NCI-H2196 treated with DMSO at 0.1 percent for 48 hours (cell line): ENCODE results near the gene SRSF12.
"Not testable (repeated sequence)": the region's sequence is repeated elsewhere in the genome, so short reads cannot be mapped to it uniquely, and the experiment has no call there.

ENCODE experiments used
- DNase-seq: peaks from one replicate; lab custom pipeline; 2025; ENCODE audit not compliant: unreplicated experiment; lab: John Stamatoyannopoulos, UW

The SRSF12 gene

DNA sequence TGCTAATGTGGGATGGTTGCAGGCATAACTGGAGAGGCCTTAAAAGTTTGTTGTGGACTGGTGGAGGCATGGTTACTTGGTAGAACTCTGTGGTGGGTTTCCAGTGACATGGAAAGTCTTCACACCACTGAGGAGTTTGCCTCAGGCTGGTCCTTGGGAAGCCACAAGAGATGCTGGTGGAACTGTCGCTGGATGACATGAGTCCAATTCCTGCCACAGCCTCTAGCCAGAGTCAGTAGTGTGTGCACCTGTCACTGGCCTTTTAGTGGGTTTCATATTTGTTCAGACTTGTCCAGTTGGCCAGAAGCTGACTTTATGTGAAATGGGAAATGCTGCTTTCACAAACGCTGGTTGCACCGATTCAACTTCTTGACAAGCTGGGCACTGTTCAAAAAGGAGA lies 13.7 kb upstream of the SRSF12 start:
- no peak for DNase-seq

DNA sequence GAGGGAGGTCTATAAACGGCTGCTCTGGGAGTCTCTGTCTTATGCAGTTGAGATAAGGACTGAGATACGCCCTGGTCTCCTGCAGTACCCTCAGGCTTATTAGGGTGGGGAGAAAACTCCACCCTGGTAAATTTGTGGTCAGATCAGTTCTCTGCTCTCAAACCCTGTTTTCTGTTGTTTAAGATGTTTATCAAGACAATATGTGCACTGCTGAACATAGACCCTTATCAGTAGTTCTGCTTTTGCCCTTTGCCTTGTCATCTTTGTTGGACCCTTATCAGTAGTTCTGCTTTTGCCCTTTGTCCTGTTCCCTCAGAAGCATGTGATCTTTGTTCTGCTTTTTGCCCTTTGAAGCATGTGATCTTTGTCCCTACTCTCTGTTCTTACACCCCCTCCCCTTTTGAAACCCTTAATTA lies 10.4 kb upstream of the SRSF12 start:
- not testable (repeated sequence) for DNase-seq

DNA sequence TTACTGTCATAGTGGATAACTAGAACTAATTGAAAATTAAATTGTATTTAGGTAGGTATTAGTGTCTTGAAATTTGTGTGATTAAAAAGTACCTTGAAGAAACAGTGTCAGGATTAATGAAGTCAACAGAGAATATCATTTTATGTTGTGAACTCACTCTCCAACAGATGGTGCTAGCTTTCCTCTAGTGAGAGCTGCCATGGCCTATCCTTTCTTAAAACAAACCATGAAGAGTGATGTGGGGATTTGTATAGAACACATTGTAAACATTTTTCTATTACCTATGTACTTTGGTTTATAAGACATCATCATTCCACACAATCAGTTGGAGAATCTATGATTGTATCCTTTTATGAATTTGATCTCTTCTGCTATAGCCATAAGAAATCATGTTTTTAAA lies 4.8 kb upstream of the SRSF12 start:
- DNase-seq, result peak; percentile 36

DNA sequence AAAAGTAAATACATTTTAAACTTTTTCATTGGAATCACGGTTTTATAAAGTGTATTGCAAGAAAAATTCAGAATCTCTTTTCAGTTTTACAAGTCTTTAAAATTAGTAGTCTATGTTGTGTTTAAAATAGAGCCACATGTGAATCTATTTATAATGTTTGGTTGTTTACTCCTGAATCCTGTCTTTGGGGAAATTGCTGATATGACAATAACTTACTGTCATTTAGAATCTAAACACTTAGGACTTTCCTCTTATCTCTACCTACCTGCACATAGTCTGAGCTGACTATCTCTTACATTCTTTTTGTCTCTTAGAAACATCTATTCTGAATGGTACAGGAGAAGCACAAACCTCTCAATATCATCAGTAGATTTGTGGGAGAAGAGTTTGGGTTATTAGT lies 4.1 kb upstream of the SRSF12 start:
- DNase-seq, result no peak

DNA sequence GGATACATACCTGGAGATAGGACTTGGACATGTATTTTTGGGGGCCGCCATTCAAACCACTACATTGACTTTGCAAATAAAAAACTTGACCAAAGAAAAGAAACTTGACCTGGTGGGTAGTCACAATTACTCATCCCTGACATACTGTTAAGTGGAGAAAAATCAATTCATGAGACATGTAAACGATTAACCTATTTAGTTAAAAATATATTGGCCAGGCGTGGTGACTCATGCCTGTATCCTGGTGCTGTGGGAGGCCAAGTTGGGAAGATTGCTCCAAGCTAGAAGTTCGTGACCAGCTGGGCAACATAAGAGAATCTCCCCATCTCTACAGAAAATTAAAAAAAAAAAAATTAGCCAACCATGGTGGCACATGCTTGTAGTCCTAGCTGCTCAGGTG lies 2.5 kb upstream of the SRSF12 start:
- no peak for DNase-seq

DNA sequence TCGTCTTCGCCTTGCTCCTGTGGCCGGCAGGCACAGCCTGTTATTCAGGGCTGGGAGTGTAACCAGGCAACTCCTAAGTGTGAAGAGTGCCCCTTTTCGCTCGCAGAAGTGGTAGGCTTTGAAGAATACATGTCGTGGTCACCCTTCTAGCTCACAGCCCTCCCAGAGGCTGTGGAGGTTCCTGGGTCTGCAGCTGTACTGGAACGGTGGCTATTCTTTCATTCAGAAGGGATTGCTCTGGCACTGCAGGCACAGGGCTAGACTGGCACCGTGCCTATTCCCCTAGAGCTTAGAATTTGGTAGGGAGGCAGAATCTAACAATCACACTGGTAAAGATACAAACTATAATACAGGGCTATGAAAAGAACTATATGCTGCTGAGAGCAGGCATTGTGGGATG lies 1.1 kb upstream of the SRSF12 start:
- no peak for DNase-seq

DNA sequence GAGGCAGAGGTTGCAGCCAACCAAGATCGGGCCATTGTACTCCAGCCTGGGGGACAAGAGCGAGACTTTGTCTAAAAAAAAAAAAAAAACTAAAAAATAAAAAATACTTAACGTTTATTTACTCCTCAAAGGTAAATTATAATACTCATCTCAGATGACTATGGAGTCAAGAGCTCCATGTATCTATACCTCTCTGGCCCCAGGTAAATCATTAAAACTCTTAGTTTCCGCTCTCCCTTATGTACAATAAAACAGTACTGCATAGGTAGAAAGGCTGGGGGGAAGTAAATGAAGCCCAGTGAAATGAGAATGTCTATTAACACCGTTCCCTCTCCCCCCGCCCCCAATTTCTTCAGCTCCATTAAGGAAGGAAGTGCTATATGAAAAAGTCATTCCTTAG lies 1.2 kb downstream of the SRSF12 start:
- no peak for DNase-seq

DNA sequence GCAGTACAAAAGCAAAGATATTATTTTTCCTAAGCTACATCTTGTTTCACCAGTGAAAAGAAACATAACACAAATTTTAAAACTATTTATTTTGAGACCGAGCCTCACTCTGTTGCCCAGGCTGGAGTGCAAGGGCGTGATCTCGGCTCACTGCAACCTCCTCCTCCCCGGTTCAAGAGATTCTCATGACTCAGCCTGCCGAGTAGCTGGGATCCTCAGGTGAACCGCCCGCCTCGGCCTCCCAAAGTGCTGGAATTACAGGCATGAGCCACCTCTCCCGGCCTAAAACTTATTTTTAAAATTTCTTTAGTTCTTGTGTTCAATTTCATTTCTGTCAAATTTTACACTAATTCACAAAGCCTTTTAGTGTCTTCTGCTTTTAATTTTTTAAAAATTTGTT lies 5.9 kb downstream of the SRSF12 start:
- no peak for DNase-seq

DNA sequence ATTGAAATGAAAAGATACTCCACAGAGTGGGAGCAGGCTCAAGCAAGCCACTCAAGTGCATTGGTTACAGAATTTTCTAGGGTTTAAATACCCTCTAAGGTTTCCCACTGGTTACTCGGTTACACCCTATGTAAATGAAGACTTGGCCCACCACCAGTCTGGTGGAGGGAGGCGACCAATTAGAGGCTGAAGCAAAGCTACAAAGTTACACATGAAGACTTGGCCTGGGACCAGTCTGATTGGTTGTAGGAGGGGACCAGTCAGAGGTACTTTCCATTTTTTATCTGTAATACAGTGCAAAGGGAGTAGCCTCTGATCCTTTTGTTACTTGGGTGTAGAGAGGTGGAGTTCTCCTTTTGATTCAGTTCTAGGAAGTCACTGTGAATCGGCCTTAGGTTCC lies 7.6 kb downstream of the SRSF12 start:
- DNase-seq, result no peak

DNA sequence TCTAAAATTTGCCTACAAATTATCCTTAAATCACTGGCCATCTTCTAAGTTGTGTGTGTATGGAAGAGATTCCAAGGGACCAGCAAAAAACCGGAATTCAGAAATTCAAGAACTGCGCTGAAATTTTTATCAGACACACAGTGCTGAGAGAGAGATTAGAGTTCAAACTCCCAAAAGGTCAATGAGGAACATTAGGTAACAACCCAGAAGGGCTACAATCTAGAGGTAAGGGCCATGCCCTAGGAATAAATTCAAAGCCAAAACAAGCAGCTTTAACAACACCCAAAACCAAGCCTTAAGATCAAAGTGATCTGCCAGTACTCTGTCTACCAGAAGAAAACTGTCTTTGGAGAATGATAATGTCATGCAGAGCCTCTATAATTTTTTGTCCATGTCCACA lies 17.8 kb downstream of the SRSF12 start:
- DNase-seq, result no peak

DNA sequence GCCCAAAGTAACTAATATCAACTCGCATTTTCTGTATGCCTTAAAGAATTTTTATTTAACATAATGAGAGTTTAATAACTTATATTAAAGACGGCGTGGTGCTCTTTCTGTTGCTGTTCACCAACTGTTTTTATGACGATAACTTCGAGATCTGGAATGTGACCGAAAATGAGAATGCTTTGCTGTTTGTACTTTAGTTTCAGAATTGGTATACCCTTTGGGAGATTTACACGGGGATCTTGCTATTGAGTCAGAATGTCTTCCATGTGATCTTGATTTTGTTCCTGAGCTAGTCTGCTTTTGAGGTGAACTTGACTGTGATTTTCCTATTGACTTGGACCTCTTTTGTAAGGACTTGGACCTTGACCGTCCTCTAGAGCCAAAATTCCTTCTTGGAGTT lies 19.4 kb downstream of the SRSF12 start:
- no peak for DNase-seq

DNA sequence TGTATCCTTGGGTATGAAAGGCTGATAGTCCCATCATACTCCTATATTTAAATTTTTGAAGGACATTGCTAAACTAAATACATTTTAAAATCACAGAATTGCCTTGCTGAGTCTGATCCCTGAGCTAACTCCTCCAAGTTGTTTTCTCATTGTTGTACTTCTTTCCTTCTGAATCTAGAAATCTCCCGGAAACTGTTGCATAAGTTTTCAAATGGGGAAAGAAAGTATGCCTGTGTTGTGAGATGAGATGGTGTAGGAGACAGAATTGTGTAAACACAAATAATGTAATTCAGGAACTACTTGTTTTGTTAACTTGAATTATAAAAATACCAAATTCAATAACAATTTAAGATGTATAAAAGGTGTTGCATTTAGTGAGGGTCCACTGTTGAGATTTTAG lies 30.0 kb downstream of the SRSF12 start:
- no peak for DNase-seq

DNA sequence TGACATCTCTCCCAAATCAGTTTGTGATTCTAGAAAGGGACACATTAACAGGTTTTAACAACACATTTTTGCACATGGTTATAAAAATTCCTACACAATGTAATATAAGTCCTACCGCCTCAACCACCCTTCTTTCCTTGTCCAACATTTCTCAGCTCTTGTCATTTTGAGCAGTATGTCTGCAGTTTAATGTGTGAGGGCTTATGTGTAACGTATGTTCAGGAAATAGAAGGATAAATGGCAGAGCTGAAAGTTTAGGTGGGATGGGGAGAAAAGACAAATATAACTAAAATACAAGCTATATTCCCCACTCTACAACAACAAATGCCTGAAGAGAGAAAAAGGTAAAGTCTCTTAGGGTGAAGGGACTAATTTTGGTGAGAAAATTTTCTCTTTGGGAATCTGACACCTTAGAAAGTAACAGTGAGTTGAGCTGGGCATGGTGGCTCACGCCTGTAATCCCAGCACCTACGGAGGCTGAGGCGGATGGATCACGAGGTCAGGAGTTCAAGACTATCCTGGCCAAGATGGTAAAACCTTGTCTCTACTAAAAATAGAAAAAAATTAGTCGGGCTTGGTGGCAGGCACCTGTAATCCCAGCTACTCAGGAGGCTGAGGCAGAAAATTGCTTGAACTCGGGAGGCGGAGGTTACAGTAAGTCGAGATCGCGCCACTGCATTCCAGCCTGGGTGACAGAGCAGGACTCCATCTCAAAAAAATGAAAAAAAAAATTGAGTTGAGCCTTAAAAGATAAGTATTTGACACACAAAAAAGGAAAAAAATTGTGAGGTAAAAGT lies 32.3 kb downstream of the SRSF12 start:
- DNase-seq, result no peak

DNA sequence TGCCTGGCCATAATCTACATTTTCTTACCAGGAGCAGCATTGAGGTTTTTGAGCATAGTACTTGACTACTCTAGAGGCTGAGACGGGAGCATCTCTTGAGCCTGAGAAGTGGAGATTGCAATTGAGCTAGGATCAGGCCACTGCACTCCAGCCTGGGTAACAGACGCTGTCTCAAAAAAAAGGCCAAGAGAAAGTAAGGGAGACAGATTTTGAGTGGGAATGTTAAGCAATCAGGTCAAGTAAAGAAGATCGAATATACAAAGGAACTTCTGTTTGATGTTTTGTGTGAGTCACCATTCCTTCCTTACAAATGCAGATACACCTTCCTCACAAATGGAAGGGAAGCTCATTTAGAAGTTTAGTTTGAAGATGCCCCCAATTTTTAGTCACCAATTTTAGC lies 32.9 kb downstream of the SRSF12 start:
- no peak for DNase-seq

DNA sequence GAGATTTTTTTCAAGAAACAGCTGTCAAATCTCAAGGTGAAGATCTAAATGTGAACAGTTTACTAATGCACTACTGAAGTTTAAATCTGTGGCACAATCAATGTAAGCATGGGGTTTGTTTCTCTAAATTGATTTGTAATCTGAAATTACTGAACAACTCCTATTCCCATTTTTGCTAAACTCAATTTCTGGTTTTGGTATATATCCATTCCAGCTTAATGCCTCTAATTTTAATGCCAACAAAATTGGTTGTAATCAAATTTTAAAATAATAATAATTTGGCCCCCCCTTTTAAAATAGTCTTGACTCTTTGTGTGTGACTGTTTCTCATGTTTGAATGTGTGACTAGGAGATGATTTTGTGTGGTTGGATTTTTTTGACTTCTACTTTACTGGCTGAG lies 33.3 kb downstream of the SRSF12 start:
- no peak for DNase-seq

DNA sequence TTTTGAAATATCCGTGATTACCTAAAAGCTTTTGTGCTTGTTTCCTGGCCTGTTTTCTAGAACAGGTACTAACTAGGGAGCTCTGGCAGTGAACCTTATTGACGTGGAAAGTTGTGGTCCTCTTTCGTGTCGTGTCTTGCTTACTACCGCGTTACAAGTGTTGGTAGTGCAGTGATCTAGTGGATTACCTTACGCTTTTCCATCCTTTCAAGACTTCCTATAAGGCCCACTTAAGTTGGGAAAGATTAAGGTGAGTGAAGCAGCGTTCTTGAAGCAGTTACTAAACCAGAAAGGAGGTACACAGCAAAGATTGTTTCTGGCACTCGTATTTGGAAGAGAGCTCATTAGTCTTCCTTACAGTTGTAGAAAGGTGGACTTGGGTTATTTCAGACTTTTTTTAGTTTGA lies 35.4 kb downstream of the SRSF12 start:
- no peak for DNase-seq

DNA sequence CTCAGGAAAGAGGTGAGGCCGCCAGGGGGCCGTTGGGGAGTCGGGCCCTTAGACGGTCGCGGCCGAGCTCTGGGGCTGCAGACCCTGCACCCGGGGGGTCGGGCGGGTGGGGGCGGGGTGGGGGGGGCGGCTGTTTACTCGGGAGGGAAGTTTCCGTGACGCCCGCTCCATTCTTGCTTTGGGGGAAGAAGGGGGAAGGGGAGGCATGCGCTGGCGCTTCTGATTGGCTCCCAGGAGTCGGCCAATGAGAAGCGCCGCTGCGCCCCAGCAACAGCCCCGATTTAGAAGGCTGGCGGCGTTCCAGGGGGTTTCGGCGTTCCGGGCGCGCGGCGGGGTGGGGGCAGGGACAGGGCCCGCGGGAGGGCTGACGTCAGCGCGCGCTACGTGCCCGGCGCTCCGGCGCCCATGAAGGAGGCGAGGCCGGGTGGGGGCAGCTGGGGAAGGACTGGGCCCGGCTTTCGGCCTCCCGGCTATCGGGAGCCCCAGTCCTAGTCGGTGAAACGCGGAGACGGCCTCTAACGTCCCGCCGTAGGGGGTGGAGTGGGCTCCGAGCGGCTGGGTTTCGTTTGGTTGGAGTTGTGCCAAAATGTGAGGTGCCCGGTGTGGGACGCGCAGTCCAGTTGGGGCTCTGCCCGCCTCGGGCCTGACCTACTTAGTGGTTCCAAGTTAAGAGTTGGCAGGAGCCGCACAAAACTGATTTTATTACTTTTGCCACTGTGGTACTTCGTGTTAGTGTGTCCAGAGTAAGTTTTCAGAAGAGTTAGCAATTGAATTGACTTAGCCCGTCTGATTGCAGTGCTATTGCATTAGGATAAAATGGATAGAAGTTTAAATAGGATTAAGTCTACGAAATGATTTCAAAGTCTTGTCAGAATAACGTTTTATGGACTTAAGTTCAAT lies 36.2 kb downstream of the SRSF12 start:
- DNase-seq, result peak; percentile 96

DNA sequence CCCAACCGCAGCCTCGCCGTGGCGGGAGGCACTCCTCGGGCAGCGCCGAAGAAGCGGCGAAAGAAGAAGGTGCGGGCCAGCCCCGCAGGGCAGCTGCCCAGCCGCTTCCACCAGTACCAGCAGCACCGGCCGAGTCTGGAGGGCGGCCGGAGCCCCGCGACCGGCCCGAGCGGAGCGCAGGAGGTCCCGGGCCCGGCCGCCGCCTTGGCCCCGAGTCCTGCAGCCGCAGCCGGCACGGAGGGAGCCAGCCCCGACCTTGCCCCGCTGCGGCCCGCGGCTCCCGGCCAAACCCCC lies 36.8 kb downstream of the SRSF12 start:
- DNase-seq, result no peak

DNA sequence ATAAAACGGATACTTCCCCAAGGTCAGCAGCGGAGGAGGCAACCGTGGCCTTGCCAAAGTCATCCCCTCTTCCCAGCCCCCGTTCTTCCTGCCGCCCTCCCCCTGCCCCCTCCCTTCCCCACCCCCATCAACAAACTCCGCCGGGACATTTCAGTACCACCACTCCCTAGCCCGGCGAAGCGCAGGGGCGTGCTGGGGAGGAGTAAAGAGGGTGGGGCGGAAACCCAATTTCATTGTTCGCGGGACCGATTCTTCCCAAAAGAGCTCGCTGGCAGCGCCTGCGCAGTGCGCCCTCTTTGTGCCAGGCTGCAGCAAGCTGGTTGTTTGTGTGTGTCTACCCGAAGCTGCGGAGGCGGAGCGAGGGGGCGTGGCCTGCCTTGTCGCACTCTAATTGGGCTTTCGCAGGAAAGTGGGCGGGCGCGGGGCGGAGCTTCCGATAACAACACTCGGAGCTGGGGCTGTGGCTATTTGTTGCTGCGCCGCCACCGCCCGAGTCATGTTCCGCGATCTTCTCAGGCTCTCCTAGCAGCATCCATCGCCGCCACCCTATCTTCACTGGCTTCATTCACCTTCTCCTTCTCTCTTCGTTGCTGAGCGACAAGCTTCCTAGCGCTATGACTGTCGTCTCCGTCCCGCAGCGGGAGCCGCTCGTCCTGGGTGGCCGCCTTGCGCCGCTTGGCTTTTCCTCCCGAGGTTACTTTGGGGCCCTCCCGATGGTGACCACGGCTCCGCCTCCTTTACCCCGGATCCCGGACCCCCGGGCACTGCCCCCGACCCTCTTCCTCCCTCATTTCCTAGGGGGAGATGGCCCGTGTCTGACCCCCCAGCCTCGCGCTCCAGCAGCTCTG lies 37.4 kb downstream of the SRSF12 start, which contains the start of gene PNRC1:
TSS of gene PNRC1 (plus strand) at position 471 of the 848 bp plus-strand sequence. CDS start at position 615, 144 bp downstream.
- peak; percentile 94 for DNase-seq

DNA sequence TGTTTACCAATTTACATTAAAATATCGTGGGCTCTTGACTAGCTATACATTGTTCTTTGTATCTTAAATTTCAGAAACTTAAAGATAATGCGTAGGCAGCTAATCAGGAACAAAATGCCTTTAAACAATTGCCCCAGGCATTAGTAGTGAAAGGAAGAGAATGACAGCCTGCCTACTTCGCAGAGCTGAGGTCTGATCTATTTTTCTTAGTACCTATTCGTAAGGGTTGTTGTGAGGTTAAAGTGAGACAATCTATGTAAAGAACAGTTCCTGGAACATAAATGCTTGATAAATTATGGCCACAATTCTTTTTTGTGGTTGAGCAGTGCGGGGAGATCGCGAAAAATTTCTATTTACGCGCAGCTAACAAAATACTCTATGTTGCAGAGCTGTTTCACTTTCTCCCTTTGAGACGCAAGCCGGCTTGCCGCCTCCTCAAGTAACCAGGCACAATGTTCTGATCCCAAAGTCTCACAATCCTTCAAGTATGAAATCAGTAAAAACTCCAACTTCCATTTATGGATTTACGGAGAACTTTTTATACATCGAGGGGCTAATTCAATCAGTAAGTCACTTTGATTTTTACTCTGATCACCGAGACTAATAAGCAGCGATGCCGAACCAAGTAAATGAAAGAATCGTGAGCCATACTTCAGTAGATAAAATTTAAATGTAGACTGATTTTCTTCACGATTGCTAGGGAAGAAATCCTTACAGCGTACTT lies 38.2 kb downstream of the SRSF12 start:
- peak; percentile 33 for DNase-seq

DNA sequence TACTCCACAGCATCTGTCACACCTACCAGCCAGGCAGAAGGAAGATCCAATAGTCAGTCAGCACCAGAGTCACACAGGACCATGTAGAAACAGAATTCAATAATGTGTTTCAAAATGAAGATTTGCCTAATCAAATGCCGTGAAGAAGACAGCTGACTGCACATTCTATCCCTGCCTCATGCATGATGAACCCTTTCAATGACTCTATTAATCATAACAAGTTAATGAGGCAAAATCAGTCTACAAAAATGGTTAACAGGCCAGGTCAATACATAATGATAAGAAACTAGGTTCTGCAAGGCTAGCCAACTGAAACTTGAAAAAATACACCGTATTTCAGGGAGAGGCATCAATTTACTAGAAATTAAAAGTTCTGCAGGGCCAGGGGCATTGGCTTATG lies 44.0 kb downstream of the SRSF12 start:
- no peak for DNase-seq
